ENCODE results near the gene PRR12.

GRCh38 chr19:49589502-49589905, 1.5 kb upstream of the PRR12 start:
- TF ChIP-seq CTCF (optimal IDR thresholded peaks at IDR 0.05 in 1 of 3, IDR thresholded peaks at IDR 0.05 in 1 of 3, conservative IDR thresholded peaks at IDR 0.05 in 1 of 3; ENCODE audit: extremely low read depth in 1 of 3, insufficient read depth in 2 of 3, low read length in 3 of 3) (no peak), EZH2 (IDR thresholded peaks at IDR 0.05; ENCODE audit: low read length) (no peak)

All from keratinocyte (primary cell).